Erythroblast (primary cell): ENCODE results near the gene CRTC3.

Experiments used
- GATA1 ChIP-seq: IDR thresholded peaks from 2 replicates; pipeline ENCODE4 v1.6.1; 2011; ENCODE audit warnings: low read depth, mild to moderate bottlenecking, control low read depth, low read length, moderate library complexity
- POLR2A ChIP-seq: IDR thresholded peaks from 2 replicates; pipeline ENCODE4 v1.6.1; 2011; ENCODE audit warnings: mild to moderate bottlenecking, low read length

- TF ChIP-seq POLR2A (no peak), GATA1 (no peak)
These were observed 153.6 kb downstream of the CRTC3 start for GRCh38 chr15:90683371-90683770.
